ENCODE data around the gene RPTN. TPM values are rescaled to one million over a fixed set of nuclear protein-coding genes. Genes with fewer than 3 reads are reported as not detected.

Gene RPTN
- total RNA-seq, 1 experiment from 2014 or later, result not detected

DNA sequence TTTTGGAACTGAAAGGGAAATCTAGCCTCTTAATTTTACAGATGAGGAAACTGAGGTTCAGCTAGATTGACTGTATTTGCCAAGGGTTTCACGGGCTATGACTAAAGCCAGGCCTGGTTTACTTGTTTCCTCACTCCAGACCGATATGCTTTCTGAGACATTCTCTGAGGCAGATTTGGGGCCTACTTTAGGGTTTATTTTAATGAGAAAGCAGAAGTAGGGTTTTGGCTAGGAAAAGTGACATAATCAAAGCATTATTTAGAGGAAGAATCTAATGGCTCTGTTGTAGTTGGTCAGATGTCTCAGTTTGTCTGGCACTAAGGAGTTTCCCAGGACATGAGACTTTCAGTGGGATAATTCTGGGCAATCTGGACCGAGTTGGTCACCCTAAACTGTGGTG is 1.5 kb upstream of the RPTN start:
- Mint-ChIP-seq H3K4me3 (ENCODE audit: unreplicated experiment) (no peak overlapping the region), H3K27me3 (ENCODE audit: insufficient read depth, unreplicated experiment) (no peaks in the 10 kb centered on the region), H3K36me3 (ENCODE audit: insufficient read depth, unreplicated experiment) (peaks cover 7% of the 10 kb centered on the region), H3K9me3 (ENCODE audit: unreplicated experiment) (no peaks in the 10 kb centered on the region), H3K27ac (ENCODE audit: low read depth, unreplicated experiment) (no peak overlapping the region), H3K4me1 (ENCODE audit: insufficient read depth, unreplicated experiment) (peaks cover 33% of the 10 kb centered on the region)
- intact Hi-C loops (cut with micrococcal nuclease), result no loop called here
- POLR2A ChIA-PET, result interaction anchor here (11.1 kb wide), 1 partner anchor 12 kb away, joined by 171 read pairs; no protein-coding TSS in a partner anchor
- CTCF ChIA-PET, result interaction anchor here (0.6 to 1.7 kb wide), 6 partner anchors 17 to 67 kb away, joined by 3 to 9 read pairs (median 6); no protein-coding TSS in a partner anchor
- DNase-seq (ENCODE audit: unreplicated experiment), result no peak
- no TSS peak for BruUV-seq (replicated peaks)
- no peak for TF ChIP-seq CTCF (IDR thresholded peaks at IDR 0.05; ENCODE audit: unreplicated experiment)

DNA sequence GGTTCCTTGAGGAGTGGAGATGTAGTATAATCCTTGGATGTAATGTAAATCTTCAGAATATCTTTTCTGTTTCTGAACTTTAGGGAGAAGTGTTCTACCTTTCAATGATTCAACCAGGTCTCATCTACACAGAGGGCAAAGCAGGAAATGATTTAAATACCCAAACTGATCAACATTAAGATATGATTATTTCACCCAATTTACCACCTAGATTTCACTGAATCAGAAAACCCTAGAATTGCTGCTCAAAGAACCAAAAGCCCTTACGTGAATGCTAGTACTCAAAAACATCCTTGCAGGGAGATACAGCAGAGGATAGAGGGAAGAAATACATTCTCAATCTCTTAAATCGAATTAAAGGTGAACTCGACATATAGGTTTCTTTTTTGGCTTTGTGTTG is 5.0 kb downstream of the RPTN start:
- Mint-ChIP-seq H3K27ac (ENCODE audit: low read depth, unreplicated experiment) (no peak overlapping the region), H3K4me1 (ENCODE audit: insufficient read depth, unreplicated experiment) (no peaks in the 10 kb centered on the region), H3K27me3 (ENCODE audit: insufficient read depth, unreplicated experiment) (no peaks in the 10 kb centered on the region), H3K9me3 (ENCODE audit: unreplicated experiment) (peaks cover 12% of the 10 kb centered on the region), H3K4me3 (ENCODE audit: unreplicated experiment) (no peak overlapping the region), H3K36me3 (ENCODE audit: insufficient read depth, unreplicated experiment) (no peaks in the 10 kb centered on the region)
- DNase-seq (ENCODE audit: unreplicated experiment), result no peak
- POLR2A ChIA-PET, result interaction anchor here (0.6 to 2.5 kb wide), 5 partner anchors 8 to 29 kb away, joined by 3 to 6 read pairs (median 4); no protein-coding TSS in a partner anchor
- intact Hi-C loops (cut with micrococcal nuclease), result no loop called here
- no TSS peak for BruUV-seq (replicated peaks)
- TF ChIP-seq CTCF (IDR thresholded peaks at IDR 0.05; ENCODE audit: unreplicated experiment), result no peak
- CTCF ChIA-PET, result interaction anchor here (0.9 to 1.2 kb wide), 2 partner anchors 32 to 220 kb away, joined by 3 read pairs; no protein-coding TSS in a partner anchor

- DNase-seq (ENCODE audit: unreplicated experiment), result no peak
- H3K27ac Mint-ChIP-seq (ENCODE audit: low read depth, unreplicated experiment), result no peak overlapping the region
- H3K4me1 Mint-ChIP-seq (ENCODE audit: insufficient read depth, unreplicated experiment), result no peaks in the 10 kb centered on the region
- no peaks in the 10 kb centered on the region for H3K36me3 Mint-ChIP-seq (ENCODE audit: insufficient read depth, unreplicated experiment)
- no peak overlapping the region for H3K4me3 Mint-ChIP-seq (ENCODE audit: unreplicated experiment)
- no TSS peak for BruUV-seq (replicated peaks)
- peaks cover 24% of the 10 kb centered on the region for H3K9me3 Mint-ChIP-seq (ENCODE audit: unreplicated experiment)
- intact Hi-C loops (cut with micrococcal nuclease), result no loop called here
- POLR2A ChIA-PET, result interaction anchor here (0.7 to 8.2 kb wide), 6 partner anchors 10 to 103 kb away, joined by 3 to 171 read pairs (median 4); partner anchors contain the start of gene RPTN
- no peak for TF ChIP-seq CTCF (IDR thresholded peaks at IDR 0.05; ENCODE audit: unreplicated experiment)
- CTCF ChIA-PET, result interaction anchor here (0.5 to 9.7 kb wide), 8 partner anchors 10 to 307 kb away, joined by 3 to 227 read pairs (median 6); no protein-coding TSS in a partner anchor
- no peaks in the 10 kb centered on the region for H3K27me3 Mint-ChIP-seq (ENCODE audit: insufficient read depth, unreplicated experiment)
Measured at GRCh38 chr1:152151646-152152045, 7.4 kb downstream of the RPTN start.

GRCh38 chr1:152148981-152149380 is 10.0 kb downstream of the RPTN start:
- TF ChIP-seq CTCF (IDR thresholded peaks at IDR 0.05; ENCODE audit: unreplicated experiment), result no peak
- H3K9me3 Mint-ChIP-seq (ENCODE audit: unreplicated experiment), result peaks cover 28% of the 10 kb centered on the region
- no peak overlapping the region for H3K27ac Mint-ChIP-seq (ENCODE audit: low read depth, unreplicated experiment)
- CTCF ChIA-PET, result interaction anchor here (0.7 to 9.7 kb wide), 10 partner anchors 8 to 311 kb away, joined by 3 to 227 read pairs (median 4); no protein-coding TSS in a partner anchor
- H3K36me3 Mint-ChIP-seq (ENCODE audit: insufficient read depth, unreplicated experiment), result no peaks in the 10 kb centered on the region
- no peak for DNase-seq (ENCODE audit: unreplicated experiment)
- no peaks in the 10 kb centered on the region for H3K27me3 Mint-ChIP-seq (ENCODE audit: insufficient read depth, unreplicated experiment)
- POLR2A ChIA-PET, result interaction anchor here (0.5 to 8.2 kb wide), 9 partner anchors 15 to 309 kb away, joined by 3 to 171 read pairs (median 5); partner anchors contain the start of gene RPTN
- no TSS peak for BruUV-seq (replicated peaks)
- intact Hi-C loops (cut with micrococcal nuclease), result no loop called here
- no peak overlapping the region for H3K4me3 Mint-ChIP-seq (ENCODE audit: unreplicated experiment)
- no peaks in the 10 kb centered on the region for H3K4me1 Mint-ChIP-seq (ENCODE audit: insufficient read depth, unreplicated experiment)
